Mesothelial cell of epicardium (in vitro differentiated cells): ENCODE results near the gene FOXP1. TPM values are rescaled to one million over a fixed set of nuclear protein-coding genes. Genes with fewer than 3 reads are reported as not detected.
A peak's percentile ranks its signal among the peaks of the same experiment; 100 is the strongest.

Source experiments
- DNase-seq, 2 experiments: peaks; one replicate each; pipeline ENCODE4 v3.0.0; 2021; ENCODE audit warnings: low spot score in 2 of 2; ENCODE audit not compliant: unreplicated experiment in 2 of 2
- H3K27ac Mint-ChIP-seq: 2 replicates; pipeline ENCODE4 v1.8.0; 2021; ENCODE audit warnings: mixed read lengths
- H3K27me3 Mint-ChIP-seq: 2 replicates; pipeline ENCODE4 v1.8.0; 2021; ENCODE audit warnings: low read depth, mixed read lengths
- H3K36me3 Mint-ChIP-seq: 2 replicates; pipeline ENCODE4 v1.8.0; 2021; ENCODE audit warnings: mixed read lengths
- H3K4me1 Mint-ChIP-seq: 2 replicates; pipeline ENCODE4 v1.8.0; 2021; ENCODE audit warnings: mixed read lengths
- H3K4me3 Mint-ChIP-seq: 2 replicates; pipeline ENCODE4 v1.8.0; 2021; ENCODE audit warnings: mild to moderate bottlenecking, moderate library complexity, mixed read lengths
- H3K9me3 Mint-ChIP-seq: 2 replicates; pipeline ENCODE4 v1.8.0; 2021; ENCODE audit warnings: mixed read lengths
- CTCF ChIP-seq: fragments of 200-600 bp; sonication (generic); IDR thresholded peaks from one replicate; pipeline ENCODE4 v1.5.0; 2021; ENCODE audit warnings: antibody characterized with exemption; ENCODE audit not compliant: unreplicated experiment
- total RNA-seq: library from RNA; stranded (reverse); gene quantifications from 3 replicates; pipeline ENCODE4 v1.2.1, GENCODE V29; 2021

FOXP1 gene
- total RNA-seq, 1 donor from 2014 or later, result 187 TPM

GRCh38 chr3:70982700-70983140, 600.8 kb downstream of the FOXP1 start:
- peak overlapping the region; percentile 40 for H3K4me3 Mint-ChIP-seq
- no peak for TF ChIP-seq CTCF
- peak in 1 of 2 experiments; percentile 55 for DNase-seq
- H3K27ac Mint-ChIP-seq, result peak overlapping the region; percentile 100
- peaks cover 26% of the 10 kb centered on the region for H3K36me3 Mint-ChIP-seq
- H3K4me1 Mint-ChIP-seq, result peaks cover 75% of the 10 kb centered on the region
- H3K9me3 Mint-ChIP-seq, result no peaks in the 10 kb centered on the region
- no peaks in the 10 kb centered on the region for H3K27me3 Mint-ChIP-seq

GRCh38 chr3:70982284-70982683, 601.2 kb downstream of the FOXP1 start:
- peaks cover 25% of the 10 kb centered on the region for H3K36me3 Mint-ChIP-seq
- H3K9me3 Mint-ChIP-seq, result no peaks in the 10 kb centered on the region
- peak overlapping the region; percentile 10 for H3K4me3 Mint-ChIP-seq
- peak overlapping the region; percentile 100 for H3K27ac Mint-ChIP-seq
- peaks cover 75% of the 10 kb centered on the region for H3K4me1 Mint-ChIP-seq
- no peaks in the 10 kb centered on the region for H3K27me3 Mint-ChIP-seq
- DNase-seq, result no peak
- TF ChIP-seq CTCF, result no peak

GRCh38 chr3:70981231-70981880, 602.2 kb downstream of the FOXP1 start:
- Mint-ChIP-seq H3K4me3 (peak overlapping the region; percentile 20), H3K4me1 (peaks cover 72% of the 10 kb centered on the region), H3K27me3 (no peaks in the 10 kb centered on the region), H3K9me3 (no peaks in the 10 kb centered on the region), H3K27ac (peak overlapping the region; percentile 100), H3K36me3 (peaks cover 21% of the 10 kb centered on the region)
- TF ChIP-seq CTCF, result no peak
- no peak for DNase-seq

- no peak for DNase-seq
- Mint-ChIP-seq H3K4me3 (no peak overlapping the region), H3K4me1 (peaks cover 66% of the 10 kb centered on the region), H3K36me3 (peaks cover 18% of the 10 kb centered on the region), H3K27ac (peak overlapping the region; percentile 100), H3K9me3 (no peaks in the 10 kb centered on the region), H3K27me3 (no peaks in the 10 kb centered on the region)
- no peak for TF ChIP-seq CTCF
Observed at GRCh38 chr3:70980646-70981170, 602.8 kb downstream of the FOXP1 start.

GRCh38 chr3:70979983-70980645, 603.4 kb downstream of the FOXP1 start:
- TF ChIP-seq CTCF, result no peak
- peaks cover 63% of the 10 kb centered on the region for H3K4me1 Mint-ChIP-seq
- DNase-seq, result no peak
- H3K36me3 Mint-ChIP-seq, result peaks cover 23% of the 10 kb centered on the region
- H3K4me3 Mint-ChIP-seq, result no peak overlapping the region
- no peaks in the 10 kb centered on the region for H3K9me3 Mint-ChIP-seq
- no peaks in the 10 kb centered on the region for H3K27me3 Mint-ChIP-seq
- H3K27ac Mint-ChIP-seq, result peak overlapping the region; percentile 100
